NCI-H510A treated with DMSO at 0.1 percent for 48 hours (cell line): ENCODE data around the gene MFRP.
"Not testable (repeated sequence)": the region's sequence is repeated elsewhere in the genome, so short reads cannot be mapped to it uniquely, and the experiment has no call there.

Experiments
- DNase-seq: peaks from one replicate; lab custom pipeline; 2025; lab: John Stamatoyannopoulos, UW

MFRP gene

DNA sequence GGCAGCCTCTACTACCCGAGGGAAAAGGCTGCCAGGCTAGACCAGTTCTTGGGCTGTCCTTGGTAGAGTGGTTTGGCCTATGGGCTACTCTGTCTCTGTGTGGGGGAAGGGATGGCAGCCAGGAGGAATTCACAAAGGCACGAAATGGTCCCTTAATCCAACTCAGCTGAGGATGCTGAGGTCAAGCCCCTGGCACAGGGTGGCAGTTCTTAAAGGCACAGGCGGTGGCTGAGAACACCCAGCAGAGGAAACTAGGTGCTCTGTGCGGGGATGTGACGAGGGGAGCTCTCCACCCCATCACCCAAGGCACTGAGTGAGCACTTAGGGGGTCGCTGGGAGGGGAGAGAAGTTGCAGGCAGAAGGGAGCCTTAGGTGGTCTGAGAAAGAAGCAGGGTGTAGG is at the start of gene MFRP:
Gene MFRP (minus strand): TSS at position 101 of the 400 bp plus-strand sequence. CDS start 192 bp downstream, outside the sequence.
- DNase-seq: no peak

DNA sequence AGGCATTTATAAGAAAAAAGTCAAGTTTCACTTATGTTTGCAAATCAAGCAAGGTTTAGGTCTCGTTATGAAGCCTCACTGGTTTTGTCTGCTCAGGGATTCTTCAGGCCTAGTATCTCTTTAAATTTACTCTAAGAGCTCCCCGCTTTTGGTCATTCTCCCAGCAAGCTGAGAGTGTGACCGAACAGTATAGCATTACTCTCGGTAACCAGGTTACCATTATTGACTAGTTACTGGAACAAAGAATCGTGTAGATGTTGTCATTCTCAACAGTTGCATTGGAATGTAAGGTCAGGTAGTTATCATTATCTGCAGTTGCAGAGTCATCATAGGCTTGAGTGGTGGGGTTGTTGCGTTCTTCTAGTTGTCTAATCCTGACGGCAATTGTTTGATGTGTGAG is 44.8 kb upstream of the MFRP start:
- DNase-seq: no peak

DNA sequence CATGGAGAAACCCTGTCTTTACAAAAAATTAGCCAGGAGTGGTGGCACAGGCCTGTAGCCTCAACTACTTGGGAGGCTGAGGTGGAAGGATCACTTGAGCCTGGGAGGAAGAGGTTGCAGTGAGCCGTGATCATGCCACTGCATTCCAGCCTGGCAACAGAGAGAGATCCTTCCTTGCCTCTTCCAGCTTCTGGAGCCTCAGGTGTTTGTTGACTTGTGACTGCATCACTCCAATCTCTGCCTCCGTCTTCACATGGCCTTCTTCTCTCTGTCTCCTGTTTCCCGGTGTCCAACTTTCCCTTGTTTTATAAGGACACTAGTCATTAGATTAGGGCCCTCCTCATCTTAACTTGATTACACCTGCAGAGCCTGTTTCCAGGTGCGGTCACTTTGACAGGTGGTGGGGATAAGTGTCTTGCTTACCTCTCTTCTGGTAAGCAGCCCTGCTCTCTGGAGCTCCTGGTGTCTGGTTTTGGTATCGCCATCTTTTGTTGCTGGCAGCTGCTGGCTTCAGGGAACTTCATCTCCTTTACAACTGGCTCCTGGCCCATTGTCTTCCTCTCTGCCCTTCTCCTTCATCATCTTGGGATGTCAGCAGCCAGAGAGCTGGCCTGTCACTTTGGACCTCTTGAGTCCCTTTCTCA is 43.2 kb upstream of the MFRP start:
- DNase-seq: peak; percentile 89

DNA sequence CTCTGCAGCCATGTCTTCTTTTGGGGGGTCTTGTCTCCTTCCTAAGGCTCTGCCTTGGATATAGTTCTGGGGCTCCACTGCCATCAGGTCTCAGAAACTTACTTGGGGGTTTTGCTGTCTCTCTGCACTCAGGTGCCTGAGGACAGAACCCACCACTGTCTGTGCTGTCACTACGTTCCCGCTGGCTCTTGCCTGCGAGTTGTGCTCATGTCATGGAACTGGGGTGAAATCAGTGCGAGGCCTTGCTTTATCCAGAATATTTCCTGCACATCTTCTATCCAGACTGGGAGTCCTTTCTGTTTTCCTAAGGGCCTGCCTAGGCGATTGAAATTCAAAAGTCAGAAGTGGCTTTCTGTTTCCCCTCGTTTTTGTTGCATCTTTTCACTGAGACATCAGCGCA is 41.6 kb upstream of the MFRP start:
- DNase-seq: no peak

DNA sequence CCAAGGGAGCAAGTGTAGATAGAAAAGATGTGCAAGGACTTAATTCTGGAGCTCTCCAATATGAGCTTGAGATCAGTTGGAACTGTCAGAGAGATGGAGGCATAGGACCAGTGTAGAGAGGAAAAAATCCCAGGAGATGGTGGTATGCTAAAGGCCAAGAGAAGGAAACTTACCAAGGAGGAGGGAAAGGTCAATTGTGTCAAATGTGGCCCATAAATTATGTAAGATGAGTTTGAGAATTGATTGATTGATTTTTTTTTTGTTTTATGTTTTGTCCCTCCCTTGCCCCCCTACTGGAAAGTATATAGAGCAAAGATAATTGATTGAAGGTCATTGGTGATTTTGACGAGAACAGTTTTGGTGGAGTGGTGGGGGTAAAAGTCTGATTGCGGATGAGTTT is 37.8 kb upstream of the MFRP start:
- no peak for DNase-seq

DNA sequence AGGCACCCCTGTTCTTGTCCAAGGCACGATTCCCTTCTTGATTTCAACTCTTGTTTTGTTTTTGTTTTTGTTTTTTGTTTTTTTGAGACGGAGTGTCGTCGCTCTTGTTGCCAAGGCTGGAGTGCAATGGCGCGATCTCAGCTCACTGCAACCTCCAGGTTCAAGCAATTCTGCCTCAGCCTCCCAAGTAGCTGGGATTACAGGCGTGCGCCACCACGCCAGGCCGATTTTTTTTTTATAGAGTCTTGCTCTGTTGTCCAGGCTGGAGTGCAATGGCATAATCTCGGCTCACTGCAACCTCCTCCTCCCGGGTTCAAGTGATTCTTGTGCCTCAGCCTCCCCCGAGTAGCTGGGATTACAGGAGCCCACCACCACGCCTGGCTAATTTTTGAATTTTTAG is 36.0 kb upstream of the MFRP start:
- not testable (repeated sequence) for DNase-seq

DNA sequence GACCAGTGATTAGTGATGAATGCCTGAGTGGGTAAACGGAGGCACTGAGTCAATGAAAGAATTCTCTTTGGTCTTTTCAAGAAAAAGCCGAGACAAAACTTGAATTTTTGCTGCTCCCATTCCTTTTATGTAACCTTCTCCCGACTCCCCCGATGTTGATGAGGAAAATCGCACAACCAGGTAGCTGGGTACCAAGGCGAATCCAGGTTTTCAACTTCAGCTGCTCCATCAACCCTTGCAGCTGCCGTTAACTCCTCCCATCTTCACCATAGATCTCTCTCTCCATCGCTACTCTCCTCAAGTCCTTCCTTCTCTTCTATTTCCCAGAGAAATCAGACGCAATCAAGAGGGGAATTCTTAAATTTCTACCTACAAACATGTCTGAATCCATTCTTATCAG is 35.6 kb upstream of the MFRP start:
- DNase-seq: peak; percentile 36

DNA sequence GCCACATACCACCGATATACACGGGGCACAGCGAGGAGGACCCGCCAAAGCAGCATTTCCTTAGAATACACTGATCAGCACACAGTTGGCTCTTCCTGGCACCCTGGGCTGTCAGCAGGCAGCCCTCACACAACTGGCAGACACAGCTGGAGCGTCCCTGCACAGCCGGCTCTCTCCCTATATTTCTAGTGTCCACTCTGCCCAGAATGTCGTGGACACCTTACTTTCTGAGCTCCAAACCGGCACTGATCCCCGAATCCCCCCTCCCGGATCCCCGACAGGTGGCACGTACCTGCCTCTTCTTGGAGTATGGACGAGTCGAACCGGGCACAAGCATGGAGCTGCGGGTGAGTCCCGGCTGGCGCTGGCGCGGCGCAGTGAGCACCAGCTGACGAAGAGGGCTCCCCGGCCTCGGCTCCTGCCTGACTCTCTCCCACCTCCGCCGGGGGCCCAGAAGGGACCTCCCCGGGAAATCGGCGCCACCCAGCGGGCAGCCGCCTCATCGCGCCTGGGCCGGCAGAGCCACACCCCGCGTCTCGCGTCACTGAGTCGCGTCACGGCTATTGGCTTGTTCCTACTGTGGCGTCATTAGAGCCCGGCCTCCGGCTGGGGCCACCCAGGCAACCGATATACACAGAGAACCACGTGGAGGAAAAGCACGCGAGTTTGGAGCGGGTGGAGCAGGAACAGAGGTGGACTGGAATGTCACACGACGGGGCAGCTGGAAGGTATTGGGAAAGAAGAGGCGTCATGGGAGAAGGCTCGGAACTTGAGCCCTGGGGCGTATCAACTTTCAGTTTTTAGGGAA is 34.9 kb upstream of the MFRP start, which contains the start of gene USP2:
Gene USP2 (minus strand): TSS at position 510 of the 808 bp plus-strand sequence. CDS start 8,210 bp downstream, outside the sequence.
- DNase-seq: peak; percentile 95

DNA sequence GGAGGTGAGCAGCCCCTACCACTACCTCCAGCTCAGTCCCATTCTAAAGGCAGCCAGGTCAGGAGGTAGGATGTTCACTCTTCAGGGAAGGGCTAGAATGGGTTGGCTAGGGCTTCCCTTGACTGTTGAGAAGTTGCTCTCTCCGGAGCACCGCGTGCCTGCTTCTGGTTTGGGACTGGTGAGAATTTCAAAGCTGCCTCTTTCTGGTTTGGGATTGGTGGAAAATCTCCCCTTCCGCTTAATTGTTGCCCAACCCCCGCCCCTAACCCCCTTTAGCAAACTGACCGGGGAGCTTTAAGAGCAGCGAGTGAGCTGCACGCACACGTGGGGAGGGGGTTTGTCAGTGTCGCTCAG is 34.3 kb upstream of the MFRP start:
- DNase-seq: no peak

DNA sequence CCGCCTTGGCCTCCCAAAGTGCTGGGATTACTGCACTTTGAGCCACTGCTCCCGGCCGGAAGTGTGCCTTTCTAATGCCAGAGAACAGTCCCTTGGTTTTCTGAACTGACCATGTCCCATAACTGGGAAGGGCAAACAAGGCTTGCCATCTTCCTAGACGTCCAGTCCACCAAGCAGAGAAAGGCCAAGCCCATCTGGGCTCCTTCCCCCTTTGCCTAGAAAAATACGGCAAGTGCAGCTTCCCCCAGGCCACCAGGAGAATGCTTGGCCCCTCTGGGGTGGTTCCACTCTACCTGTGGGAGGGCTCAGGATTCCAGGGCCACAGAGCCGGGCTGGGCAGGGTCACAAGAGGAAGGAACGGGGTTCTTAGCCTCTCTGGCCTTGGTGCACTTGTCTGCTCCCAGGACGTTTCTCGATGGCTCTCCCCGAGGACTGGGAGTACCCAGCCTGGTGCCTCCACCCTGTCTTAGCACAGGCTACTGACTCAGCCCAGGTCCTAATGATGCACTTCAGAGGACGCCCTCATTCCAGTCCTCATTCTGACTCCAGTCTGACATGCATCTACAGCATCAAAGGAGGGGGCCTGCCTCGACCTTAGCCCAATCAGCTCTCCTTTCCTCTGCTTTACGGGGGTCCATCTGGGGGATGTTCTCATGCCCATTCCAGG is 33.8 kb upstream of the MFRP start:
- no peak for DNase-seq

DNA sequence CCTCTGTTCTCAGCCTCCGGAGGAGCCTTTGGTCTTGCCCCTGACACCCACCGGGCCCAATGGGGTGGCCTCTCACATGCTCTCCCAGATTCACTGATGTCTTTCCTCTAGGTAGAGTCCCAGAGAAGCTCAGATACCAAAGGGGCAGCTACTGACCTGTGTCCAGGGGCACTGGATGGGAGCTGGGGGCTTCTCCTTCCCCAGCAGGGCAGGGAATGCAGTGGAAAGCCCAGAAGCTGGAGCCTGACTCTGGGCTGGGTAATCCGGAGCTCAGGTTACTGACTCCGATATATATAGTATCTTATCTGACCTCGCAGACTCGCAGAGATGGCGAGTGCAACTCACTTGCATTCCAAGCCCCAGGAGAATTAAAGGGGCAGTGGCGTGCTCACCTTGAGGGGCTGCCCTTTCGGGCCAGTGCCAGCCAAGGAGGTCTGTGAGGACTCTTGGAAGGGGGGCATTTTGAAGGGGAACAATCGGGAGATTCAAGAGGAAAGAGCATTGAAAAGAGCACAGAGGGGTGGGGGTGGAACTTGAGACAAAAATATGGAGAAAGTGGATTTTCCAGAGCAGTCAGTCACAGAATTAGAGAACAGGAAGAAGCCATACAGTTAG is 32.5 kb upstream of the MFRP start:
- DNase-seq: no peak

DNA sequence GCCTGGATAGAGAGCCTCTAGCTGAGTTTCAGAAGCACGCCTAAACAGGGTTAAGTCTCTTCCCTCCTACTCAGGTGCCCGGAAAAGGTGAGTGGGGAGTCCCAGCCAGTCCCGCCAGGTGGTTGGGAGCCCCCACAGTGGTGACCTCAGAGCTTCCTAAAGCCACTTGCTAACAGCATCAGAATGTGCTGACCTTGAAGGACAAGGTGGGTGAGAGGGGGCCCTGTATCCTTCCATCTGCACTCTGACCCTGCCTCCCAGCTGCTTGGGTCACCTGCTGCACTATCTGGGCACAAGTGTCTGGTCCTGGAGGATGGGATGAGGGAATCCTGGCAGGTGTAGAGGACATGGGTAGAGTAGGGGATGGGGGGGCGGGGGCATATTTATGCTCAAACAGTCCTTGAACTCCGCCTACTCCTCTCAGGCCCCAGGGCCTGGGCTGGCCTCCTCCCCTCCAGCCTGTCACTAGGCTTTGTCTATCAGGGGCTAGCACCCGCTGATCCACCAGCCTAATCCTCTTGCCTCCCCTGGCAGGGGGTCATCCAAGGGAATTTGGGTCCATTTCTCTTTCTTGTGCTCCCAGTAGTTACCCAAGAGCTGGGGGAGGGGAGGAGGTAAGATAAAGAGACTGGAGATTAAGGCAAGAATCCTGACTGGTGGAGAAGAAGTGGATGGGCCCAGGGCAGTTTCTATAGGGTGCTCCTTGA is 31.6 kb upstream of the MFRP start:
- DNase-seq: peak; percentile 30

DNA sequence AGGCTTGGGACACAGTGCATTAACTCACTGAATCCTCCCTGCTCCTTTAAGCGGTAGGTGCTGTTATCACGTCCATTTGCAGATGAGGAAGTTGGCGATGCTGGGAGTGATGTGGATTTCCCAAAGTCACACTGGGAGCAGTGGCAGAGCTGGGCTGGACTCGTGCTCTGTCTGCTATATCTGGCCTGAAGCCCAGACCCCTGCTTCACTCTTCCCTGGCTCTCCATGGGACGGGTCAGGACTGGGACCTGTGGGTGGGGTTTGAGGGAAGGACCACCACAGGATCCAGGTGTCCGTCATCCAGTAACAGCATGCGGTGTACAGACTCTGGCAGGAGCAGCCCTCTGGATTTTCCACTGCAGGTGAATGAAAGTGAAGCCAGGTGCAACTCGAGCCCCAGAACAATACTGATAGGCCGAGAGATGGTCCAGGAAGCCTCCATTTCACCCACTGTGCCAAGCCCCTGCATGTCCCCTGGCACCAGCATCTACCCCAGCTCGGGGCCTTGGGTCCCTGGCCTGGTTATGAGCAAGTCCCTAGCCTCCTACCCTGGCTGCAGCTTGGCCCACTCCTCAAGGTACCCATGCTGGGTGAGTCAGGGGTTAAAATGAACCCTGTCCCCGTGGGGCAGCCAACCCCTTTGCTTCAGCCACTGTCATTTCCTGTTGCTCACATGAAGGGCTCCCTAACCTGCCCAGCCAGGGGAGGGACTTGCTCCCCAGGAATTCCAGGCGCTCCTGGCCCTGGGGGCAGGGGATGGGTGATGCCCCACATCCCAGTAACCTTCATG is 30.8 kb upstream of the MFRP start:
- DNase-seq: no peak

DNA sequence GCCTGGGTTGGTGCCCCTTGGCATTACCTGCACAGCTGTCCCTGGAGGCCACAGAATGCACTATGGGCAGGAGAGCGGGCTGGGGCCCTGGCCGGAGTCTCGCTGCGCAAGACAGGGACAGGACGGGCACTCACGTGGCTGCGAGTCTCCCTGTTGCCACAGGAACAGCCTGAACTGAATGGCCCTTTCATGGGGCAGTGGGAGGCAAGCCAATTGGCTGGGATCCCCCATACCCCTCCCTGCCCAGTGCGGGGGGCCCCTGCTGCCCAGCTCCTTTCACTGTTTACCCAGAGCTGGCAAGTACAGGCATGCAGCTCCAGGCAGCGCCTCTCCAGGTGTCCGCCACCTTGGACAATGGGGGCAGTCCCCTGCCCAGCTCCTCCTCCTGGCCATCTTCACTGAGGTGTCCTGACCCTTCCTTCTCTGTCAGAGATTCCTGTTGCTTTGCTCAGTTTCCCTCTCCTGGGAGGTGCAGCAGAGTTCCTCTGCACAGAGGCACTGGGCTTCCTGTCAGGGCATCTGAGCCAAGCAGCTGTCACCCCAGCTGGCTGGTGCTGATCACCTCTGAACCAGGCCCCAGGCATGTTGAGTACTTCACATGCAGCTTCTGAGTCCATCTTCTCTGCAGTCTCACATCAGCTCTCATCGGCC is 29.8 kb upstream of the MFRP start:
- DNase-seq: peak; percentile 79

DNA sequence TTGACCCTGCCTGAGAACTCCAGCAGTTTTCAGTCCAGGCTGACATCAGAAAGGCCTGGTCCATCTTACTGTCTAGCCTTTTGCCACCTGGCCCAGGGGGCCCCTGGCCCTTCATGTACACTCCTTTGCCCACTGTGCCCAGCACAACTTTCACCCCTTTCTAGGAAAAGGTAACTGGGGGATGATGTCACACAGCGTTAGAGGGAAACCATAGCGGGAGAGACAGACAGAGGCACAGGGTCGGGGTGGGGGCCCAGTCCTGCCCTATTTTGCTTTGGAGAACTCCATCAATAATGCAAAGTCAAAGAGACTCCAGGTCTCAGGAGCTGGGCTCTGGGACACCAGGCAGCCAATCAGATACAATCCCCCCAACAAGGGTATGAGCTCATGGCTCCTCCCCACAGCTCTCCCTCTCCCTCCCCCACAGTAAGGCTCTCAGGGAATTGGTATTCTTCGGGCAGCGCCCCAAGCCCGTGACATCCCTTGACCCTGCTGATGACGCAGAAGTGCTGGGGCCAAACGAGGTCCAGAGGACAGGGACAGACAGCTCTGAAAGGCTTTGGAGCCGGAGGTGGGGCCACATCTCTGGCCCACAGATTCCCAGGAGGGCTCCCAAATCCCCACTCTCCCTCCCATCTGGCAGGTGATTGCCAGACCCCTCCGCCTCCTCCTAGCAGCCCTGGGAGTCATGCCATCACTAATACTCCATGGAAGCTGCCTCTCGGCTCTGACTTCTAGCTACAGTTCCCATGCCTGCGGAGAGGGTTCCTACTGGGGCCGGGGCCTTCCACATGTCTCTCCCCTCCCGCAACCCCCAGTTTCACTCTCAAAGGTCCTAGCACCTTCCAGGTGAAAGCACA is 29.1 kb upstream of the MFRP start:
- DNase-seq: peak; percentile 28

DNA sequence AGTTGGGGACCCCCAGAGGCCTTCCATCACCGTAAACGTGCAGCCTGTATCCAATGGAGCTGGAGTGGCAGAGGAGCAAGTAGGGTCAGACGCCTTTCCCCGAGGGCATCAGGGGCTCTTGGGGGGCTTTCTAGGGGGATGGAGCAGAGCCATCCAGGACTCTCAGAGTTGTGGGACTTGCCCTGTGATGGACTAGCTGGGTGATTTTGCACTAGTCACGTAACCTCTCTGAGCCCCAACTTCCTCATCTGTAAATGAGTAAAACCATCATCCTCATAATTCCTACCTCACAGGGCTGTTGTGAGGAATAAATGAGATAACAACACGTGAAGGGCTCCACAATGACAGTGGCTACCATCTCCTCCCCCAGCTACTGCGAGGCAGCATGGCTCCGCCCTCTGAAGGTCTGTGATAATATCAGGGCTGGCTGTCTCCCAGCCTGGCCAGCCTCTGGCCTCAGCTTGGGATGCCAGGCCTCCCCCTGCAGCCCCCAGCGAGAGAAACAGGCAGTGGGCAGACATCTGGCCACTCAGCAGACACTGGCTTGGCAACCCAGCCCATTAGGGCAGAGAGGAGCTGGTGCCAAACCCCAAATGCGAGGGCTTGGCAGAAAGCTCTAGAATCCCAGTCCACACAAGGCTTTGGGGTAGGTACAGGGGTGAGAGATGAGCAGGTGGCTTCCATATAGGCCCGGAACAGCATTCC is 28.3 kb upstream of the MFRP start:
- DNase-seq: peak; percentile 10

DNA sequence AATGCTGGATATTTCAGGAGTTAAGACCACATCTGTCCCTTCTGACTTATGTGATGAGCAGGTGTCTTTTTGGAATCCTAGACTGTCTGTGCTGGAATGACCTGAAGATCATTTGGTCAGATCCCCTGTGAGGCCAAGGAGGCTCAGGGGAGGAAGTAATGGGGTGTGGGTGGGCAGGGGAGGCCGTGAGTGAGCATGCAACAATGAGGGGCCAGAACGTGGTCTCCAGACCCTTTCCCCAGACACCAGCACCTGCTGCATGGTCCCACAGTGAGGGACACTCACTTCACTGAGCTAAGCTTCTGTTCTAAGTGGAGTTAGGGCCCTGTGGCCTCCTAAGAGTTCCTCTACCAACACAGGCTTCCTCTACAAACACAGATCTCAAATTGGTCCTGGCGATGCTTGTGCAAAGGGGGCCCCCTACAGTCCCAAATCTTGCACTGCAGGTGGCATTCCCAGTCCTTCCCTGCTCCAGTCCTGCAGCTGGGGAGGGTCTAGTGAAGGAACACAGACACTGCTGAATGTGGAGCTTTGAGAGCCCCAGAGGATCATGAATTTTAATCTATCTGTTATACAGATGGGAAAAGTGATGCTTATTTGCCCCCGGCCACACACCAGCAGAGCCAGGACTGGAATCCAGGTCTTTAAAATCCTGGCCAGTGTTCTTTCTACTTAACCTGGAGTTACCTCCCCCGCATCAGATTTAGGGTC is 27.6 kb upstream of the MFRP start:
- DNase-seq: peak; percentile 74
